ENCODE data around the gene GRID1. TPM values are rescaled to one million over a fixed set of nuclear protein-coding genes. Genes with fewer than 3 reads are reported as not detected.

Gene GRID1
- total and polyA plus RNA-seq, 9 of the 15 experiments (the other 6 are each of a cell fraction or from before 2014, with no cell fraction given) = 0.01 to 7.2 (median 1.2) TPM

DNA sequence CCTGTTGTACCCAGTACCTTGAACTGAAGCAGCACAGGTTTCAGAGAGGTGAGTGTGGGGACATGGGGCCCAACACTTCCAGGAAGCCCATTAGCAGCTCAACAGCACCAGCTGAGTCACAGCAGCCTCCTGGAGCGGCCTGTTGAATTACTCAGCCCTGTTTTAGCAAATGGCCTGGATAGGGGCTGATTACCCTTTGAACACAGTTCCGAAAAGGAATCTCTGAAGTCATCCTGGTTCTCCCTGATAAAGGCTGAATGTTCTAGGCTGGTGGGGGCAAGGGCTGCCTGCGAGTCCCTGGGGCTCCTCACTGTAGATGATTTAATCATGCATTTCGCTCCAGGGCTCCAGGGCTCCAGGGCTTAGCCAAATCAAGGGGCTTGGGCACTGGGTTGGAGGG, 287.5 kb downstream of the GRID1 start (continued):
- TF ChIP-seq, protein P1, sequence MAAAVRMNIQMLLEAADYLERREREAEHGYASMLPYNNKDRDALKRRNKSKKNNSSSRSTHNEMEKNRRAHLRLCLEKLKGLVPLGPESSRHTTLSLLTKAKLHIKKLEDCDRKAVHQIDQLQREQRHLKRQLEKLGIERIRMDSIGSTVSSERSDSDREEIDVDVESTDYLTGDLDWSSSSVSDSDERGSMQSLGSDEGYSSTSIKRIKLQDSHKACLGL (CRISPR knock-in tag; IDR thresholded peaks at IDR 0.05; ENCODE audit: borderline replicate concordance, poor library complexity, severe bottlenecking) = no peak
- no peak for TF ChIP-seq ZNF184 (CRISPR knock-in tag; IDR thresholded peaks at IDR 0.05)
- 0 out of 2 replicates have a peak, but pooled peaks have one; percentile 34 for TF ChIP-seq SMAD4 (CRISPR knock-in tag; conservative IDR thresholded peaks at IDR 0.05)
- TF ChIP-seq LCOR (CRISPR knock-in tag; IDR thresholded peaks at IDR 0.05) = no peak
- TF ChIP-seq MEF2D (tag; conservative IDR thresholded peaks at IDR 0.05; ENCODE audit: low read depth) = no peak
- no peak for TF ChIP-seq MYC (IDR thresholded peaks at IDR 0.05; ENCODE audit: low read depth, low read length)
- TF ChIP-seq MYC (CRISPR knock-in tag; IDR thresholded peaks at IDR 0.05; ENCODE audit: borderline replicate concordance, low read depth) = no peak
- peak; percentile 37; the same call in 1 of the 2 replicates for TF ChIP-seq MAFF (IDR thresholded peaks at IDR 0.05; ENCODE audit: low read length)
- TF ChIP-seq REST (IDR thresholded peaks at IDR 0.05; ENCODE audit: borderline replicate concordance) = no peak
- TF ChIP-seq REST (CRISPR knock-in tag; IDR thresholded peaks at IDR 0.05; ENCODE audit: low read depth) = no peak
- TF ChIP-seq ZNF740 (CRISPR knock-in tag; IDR thresholded peaks at IDR 0.05) = no peak
- no peak for TF ChIP-seq ZNF740 (tag; IDR thresholded peaks at IDR 0.05)
- TF ChIP-seq CTBP1 (IDR thresholded peaks at IDR 0.05; ENCODE audit: borderline replicate concordance) = peak; percentile 66
- TF ChIP-seq TEAD1 (CRISPR knock-in tag; IDR thresholded peaks at IDR 0.05) = no peak
- TF ChIP-seq DNMT1 (IDR thresholded peaks at IDR 0.05) = no peak
- no peak for TF ChIP-seq RBM17 (IDR thresholded peaks at IDR 0.05; ENCODE audit: borderline replicate concordance, low read depth, low read length)
- TF ChIP-seq NFE2 (IDR thresholded peaks at IDR 0.05; ENCODE audit: low read depth) = peak; percentile 80
- TF ChIP-seq U2AF2 (optimal IDR thresholded peaks at IDR 0.05; ENCODE audit: low read depth, low read length) = no peak
- peak; percentile 66 to 82; a peak in 3 of 4 replicates for TF ChIP-seq RCOR1 (IDR thresholded peaks at IDR 0.05; ENCODE audit: borderline replicate concordance in 1 of 2, low read depth in 2 of 2, low read length in 2 of 2)
- TF ChIP-seq ZNF561 (CRISPR knock-in tag; conservative IDR thresholded peaks at IDR 0.05) = no peak
- TF ChIP-seq MCM7 (IDR thresholded peaks at IDR 0.05) = no peak
- no peak for TF ChIP-seq ZNF780A (CRISPR knock-in tag; IDR thresholded peaks at IDR 0.05)
